ENCODE measurements around the gene C6orf132. TPM values are rescaled to one million over a fixed set of nuclear protein-coding genes. Genes with fewer than 3 reads are reported as not detected.

The C6orf132 gene
- total RNA-seq, 1 experiment from 2014 or later = 31.9 TPM

- intact Hi-C loops (cut with micrococcal nuclease) = no loop called here
- H3K4me3 Mint-ChIP-seq (ENCODE audit: unreplicated experiment) = no peak overlapping the region
- H3K27me3 Mint-ChIP-seq (ENCODE audit: insufficient read depth, unreplicated experiment) = no peaks in the 10 kb centered on the region
- no peak for TF ChIP-seq CTCF (IDR thresholded peaks at IDR 0.05; ENCODE audit: unreplicated experiment)
- peaks cover 22% of the 10 kb centered on the region for H3K36me3 Mint-ChIP-seq (ENCODE audit: insufficient read depth, unreplicated experiment)
- DNase-seq (ENCODE audit: unreplicated experiment) = no peak
- no TSS peak for BruUV-seq (replicated peaks)
- CTCF ChIA-PET = interaction anchor here (0.8 to 1.5 kb wide), 3 partner anchors 8 to 444 kb away, joined by 3 to 6 read pairs (median 3); no protein-coding TSS in a partner anchor
- no peak overlapping the region for H3K27ac Mint-ChIP-seq (ENCODE audit: low read depth, unreplicated experiment)
- H3K9me3 Mint-ChIP-seq (ENCODE audit: unreplicated experiment) = no peaks in the 10 kb centered on the region
- POLR2A ChIA-PET = interaction anchor here (1.3 kb wide), 1 partner anchor 35 kb away, joined by 4 read pairs; no protein-coding TSS in a partner anchor
- peaks cover 17% of the 10 kb centered on the region for H3K4me1 Mint-ChIP-seq (ENCODE audit: insufficient read depth, unreplicated experiment)
These were observed 38.2 kb downstream of the C6orf132 start for GRCh38 chr6:42104095-42104803.

GRCh38 chr6:42103753-42104094 is 38.7 kb downstream of the C6orf132 start:
- intact Hi-C loops (cut with micrococcal nuclease) = no loop called here
- no peak overlapping the region for H3K27ac Mint-ChIP-seq (ENCODE audit: low read depth, unreplicated experiment)
- no peak overlapping the region for H3K4me3 Mint-ChIP-seq (ENCODE audit: unreplicated experiment)
- BruUV-seq (replicated peaks) = no TSS peak
- H3K27me3 Mint-ChIP-seq (ENCODE audit: insufficient read depth, unreplicated experiment) = no peaks in the 10 kb centered on the region
- no peaks in the 10 kb centered on the region for H3K9me3 Mint-ChIP-seq (ENCODE audit: unreplicated experiment)
- DNase-seq (ENCODE audit: unreplicated experiment) = no peak
- CTCF ChIA-PET = interaction anchor here (0.6 to 1.5 kb wide), 2 partner anchors 54 to 444 kb away, joined by 3 read pairs; no protein-coding TSS in a partner anchor
- POLR2A ChIA-PET = interaction anchor here (0.5 to 1.3 kb wide), 3 partner anchors 14 to 36 kb away, joined by 3 to 4 read pairs (median 3); no protein-coding TSS in a partner anchor
- no peak for TF ChIP-seq CTCF (IDR thresholded peaks at IDR 0.05; ENCODE audit: unreplicated experiment)
- peaks cover 18% of the 10 kb centered on the region for H3K36me3 Mint-ChIP-seq (ENCODE audit: insufficient read depth, unreplicated experiment)
- peaks cover 22% of the 10 kb centered on the region for H3K4me1 Mint-ChIP-seq (ENCODE audit: insufficient read depth, unreplicated experiment)

- peaks cover 13% of the 10 kb centered on the region for H3K36me3 Mint-ChIP-seq (ENCODE audit: insufficient read depth, unreplicated experiment)
- no peaks in the 10 kb centered on the region for H3K27me3 Mint-ChIP-seq (ENCODE audit: insufficient read depth, unreplicated experiment)
- no peak for DNase-seq (ENCODE audit: unreplicated experiment)
- intact Hi-C loops (cut with micrococcal nuclease) = no loop called here
- H3K4me1 Mint-ChIP-seq (ENCODE audit: insufficient read depth, unreplicated experiment) = peaks cover 27% of the 10 kb centered on the region
- H3K4me3 Mint-ChIP-seq (ENCODE audit: unreplicated experiment) = no peak overlapping the region
- CTCF ChIA-PET = interaction anchor here (0.6 to 1.5 kb wide), 2 partner anchors 54 to 445 kb away, joined by 3 read pairs; no protein-coding TSS in a partner anchor
- H3K9me3 Mint-ChIP-seq (ENCODE audit: unreplicated experiment) = no peaks in the 10 kb centered on the region
- TF ChIP-seq CTCF (IDR thresholded peaks at IDR 0.05; ENCODE audit: unreplicated experiment) = no peak
- POLR2A ChIA-PET = interaction anchor here (0.5 to 0.9 kb wide), 2 partner anchors 13 to 19 kb away, joined by 3 read pairs; no protein-coding TSS in a partner anchor
- BruUV-seq (replicated peaks) = no TSS peak
- no peak overlapping the region for H3K27ac Mint-ChIP-seq (ENCODE audit: low read depth, unreplicated experiment)
These were observed 39.2 kb downstream of the C6orf132 start for GRCh38 chr6:42103216-42103615.

- ChIA-PET CTCF (interaction anchor here (0.6 kb wide), 2 partner anchors 180 to 466 kb away, joined by 3 read pairs; partner anchors contain the start of gene BYSL), POLR2A (interaction anchor here (0.7 to 4.9 kb wide), 7 partner anchors 11 to 351 kb away, joined by 3 to 60 read pairs (median 4); partner anchors contain the start of gene C6orf132)
- Mint-ChIP-seq H3K36me3 (ENCODE audit: insufficient read depth, unreplicated experiment) (peaks cover 10% of the 10 kb centered on the region), H3K9me3 (ENCODE audit: unreplicated experiment) (no peaks in the 10 kb centered on the region), H3K4me3 (ENCODE audit: unreplicated experiment) (no peak overlapping the region), H3K27ac (ENCODE audit: low read depth, unreplicated experiment) (peak overlapping the region; percentile 46), H3K27me3 (ENCODE audit: insufficient read depth, unreplicated experiment) (no peaks in the 10 kb centered on the region), H3K4me1 (ENCODE audit: insufficient read depth, unreplicated experiment) (peaks cover 30% of the 10 kb centered on the region)
- intact Hi-C loops (cut with micrococcal nuclease) = no loop called here
- peak; percentile 49 for DNase-seq (ENCODE audit: unreplicated experiment)
- no TSS peak for BruUV-seq (replicated peaks)
- no peak for TF ChIP-seq CTCF (IDR thresholded peaks at IDR 0.05; ENCODE audit: unreplicated experiment)
These were observed 41.2 kb downstream of the C6orf132 start for GRCh38 chr6:42101186-42101657.

Measured in MCF 10A (cell line).